Liver (tissue), 9 donors: ENCODE results near the gene TTC1. TPM values are rescaled to one million over a fixed set of nuclear protein-coding genes. Genes with fewer than 3 reads are reported as not detected.

Source experiments
- DNase-seq: peaks from one replicate; pipeline ENCODE4 v3.0.0-alpha.2; 2017; ENCODE audit warnings: low spot score
- H3K27ac ChIP-seq, 2 donors: one replicate each; pipeline ENCODE4 v1.7.0; 2013; ENCODE audit warnings: inconsistent platforms in 2 of 2, low read length in 2 of 2, control low read depth in 1 of 2, low read depth in 1 of 2, mild to moderate bottlenecking in 1 of 2
- H3K27me3 ChIP-seq, 4 donors: one replicate each; pipeline versions ENCODE4 v1.6.1 to v1.7.0; 2013; ENCODE audit warnings: low read length in 3 of 4, inconsistent platforms in 1 of 4, mild to moderate bottlenecking in 1 of 4, moderate library complexity in 1 of 4; ENCODE audit not compliant: control insufficient read depth in 4 of 4, insufficient read depth in 4 of 4
- H3K36me3 ChIP-seq, 4 donors: one replicate each; pipeline versions ENCODE4 v1.6.1 to v1.7.0; 2013; ENCODE audit warnings: low read length in 3 of 4, mild to moderate bottlenecking in 3 of 4, low read depth in 1 of 4, moderate library complexity in 1 of 4; ENCODE audit not compliant: control insufficient read depth in 4 of 4, insufficient read depth in 3 of 4
- H3K4me1 ChIP-seq, 4 donors: one replicate each; pipeline versions ENCODE4 v1.6.1 to v1.7.0; 2013; ENCODE audit warnings: low read length in 3 of 4, mild to moderate bottlenecking in 3 of 4, moderate library complexity in 1 of 4; ENCODE audit not compliant: control insufficient read depth in 4 of 4, insufficient read depth in 4 of 4
- H3K4me3 ChIP-seq, 3 donors: one replicate each; pipeline versions ENCODE4 v1.6.1 to v1.7.0; 2013; ENCODE audit warnings: low read length in 3 of 3, control low read depth in 1 of 3, low read depth in 1 of 3, mild to moderate bottlenecking in 1 of 3
- H3K9ac ChIP-seq, 2 donors: one replicate each; pipeline ENCODE4 v1.7.0; 2013; ENCODE audit warnings: low read length in 2 of 2, mild to moderate bottlenecking in 2 of 2, moderate library complexity in 2 of 2, control low read depth in 1 of 2, low read depth in 1 of 2
- H3K9me3 ChIP-seq, 4 donors: one replicate each; pipeline versions ENCODE4 v1.6.1 to v1.7.0; 2013; ENCODE audit warnings: low read length in 3 of 4; ENCODE audit not compliant: control insufficient read depth in 4 of 4
- ATF3 ChIP-seq: IDR thresholded peaks from 2 replicates; pipeline ENCODE4 v1.6.1; 2016; ENCODE audit warnings: antibody characterized with exemption
- CTCF ChIP-seq: fragments of 150-350 bp; IDR thresholded peaks from 2 replicates; pipeline ENCODE4 v1.5.1; 2017; ENCODE audit warnings: improper control_type of control experiment, low read depth, low read length; ENCODE audit not compliant: missing input control
- EGR1 ChIP-seq, 2 donors: IDR thresholded peaks; 2 replicates each; pipeline ENCODE4 v1.6.1; 2016 to 2018; ENCODE audit warnings: antibody characterized with exemption in 2 of 2, low read depth in 2 of 2
- FOXA1 ChIP-seq: IDR thresholded peaks from 2 replicates; pipeline ENCODE4 v1.6.1; 2016; ENCODE audit warnings: antibody characterized with exemption
- FOXA2 ChIP-seq: IDR thresholded peaks from 2 replicates; pipeline ENCODE4 v1.6.1; 2016; ENCODE audit warnings: antibody characterized with exemption
- GABPA ChIP-seq, 2 donors: IDR thresholded peaks in 1 of 2; conservative IDR thresholded peaks in 1 of 2; 2 replicates each; pipeline ENCODE4 v1.6.1; 2016; ENCODE audit warnings: antibody characterized with exemption in 2 of 2, mild to moderate bottlenecking in 1 of 2, moderate library complexity in 1 of 2
- HNF4A ChIP-seq, 2 donors: conservative IDR thresholded peaks; 2 replicates each; pipeline ENCODE4 v1.6.1; 2016; ENCODE audit warnings: antibody characterized with exemption in 2 of 2, mild to moderate bottlenecking in 2 of 2
- HNF4G ChIP-seq: IDR thresholded peaks from 2 replicates; pipeline ENCODE4 v1.6.1; 2016; ENCODE audit warnings: antibody characterized with exemption
- JUND ChIP-seq, 2 donors: IDR thresholded peaks; 2 replicates each; pipeline ENCODE4 v1.6.1; 2016; ENCODE audit warnings: antibody characterized with exemption in 2 of 2
- MAX ChIP-seq: IDR thresholded peaks from 2 replicates; pipeline ENCODE4 v1.6.1; 2016; ENCODE audit warnings: antibody characterized with exemption
- NR2F2 ChIP-seq: IDR thresholded peaks from 2 replicates; pipeline ENCODE4 v1.6.1; 2016; ENCODE audit warnings: antibody characterized with exemption
- RAD21 ChIP-seq, 2 donors: IDR thresholded peaks; 2 replicates each; pipeline ENCODE4 v1.6.1; 2016; ENCODE audit warnings: antibody characterized with exemption in 2 of 2, mild to moderate bottlenecking in 2 of 2
- REST ChIP-seq: IDR thresholded peaks from 2 replicates; pipeline ENCODE4 v1.6.1; 2016; ENCODE audit warnings: antibody characterized with exemption, mild to moderate bottlenecking
- RXRA ChIP-seq, 2 donors: IDR thresholded peaks; 2 replicates each; pipeline ENCODE4 v1.6.1; 2017 to 2018; ENCODE audit warnings: antibody characterized with exemption in 2 of 2, mild to moderate bottlenecking in 1 of 2
- SP1 ChIP-seq: IDR thresholded peaks from 2 replicates; pipeline ENCODE4 v1.6.1; 2018; ENCODE audit warnings: antibody characterized with exemption, mild to moderate bottlenecking
- TAF1 ChIP-seq: conservative IDR thresholded peaks from 2 replicates; pipeline ENCODE4 v1.6.1; 2016; ENCODE audit warnings: antibody characterized with exemption, mild to moderate bottlenecking
- YY1 ChIP-seq: IDR thresholded peaks from 2 replicates; pipeline ENCODE4 v1.6.1; 2016; ENCODE audit warnings: antibody characterized with exemption, mild to moderate bottlenecking
- ZBTB33 ChIP-seq: IDR thresholded peaks from 2 replicates; pipeline ENCODE4 v1.6.1; 2016; ENCODE audit warnings: antibody characterized with exemption
- WGBS: extraction: QIAGEN DNeasy Blood & Tissue Kit; methylation state at CpG from one replicate; pipeline ENCODE4 v1.1.7; 2013; 5-methylcytosine and 5-hydroxymethylcytosine counted together
- polyA plus RNA-seq, 2 donors: library from polyadenylated mRNA; stranded (reverse) in 1 of 2; unstranded in 1 of 2; fragments of 200-250 nt in 1 of 2; fragments of >200 nt in 1 of 2; fragmentation: Nextera tagmentation in 1 of 2; extraction: Ambion mirVana in 1 of 2; gene quantifications; one replicate each; pipeline versions ENCODE4 v1.2.1 to v1.2.3, GENCODE V29; 2013 to 2015
- total RNA-seq, 2 donors: library from RNA; depleted of rRNA; stranded (reverse); fragments of >200 nt; gene quantifications; one replicate each; pipeline ENCODE4 v1.2.3, GENCODE V29; 2014
- donor health status: healthy.
- donor health status: healthy.
- donor health status: healthy.
- donor health status: healthy.
- donor health status: healthy.

The TTC1 gene
- total and polyA plus RNA-seq, 4 donors, result 18.0 to 35.5 (median 22.2) TPM

- H3K36me3 ChIP-seq, result no peaks in the 10 kb centered on the region
- WGBS, result 93% methylated on average over 2 of the region's 2 CpGs
- TF ChIP-seq HNF4G (no peak), YY1 (no peak), FOXA1 (no peak), ATF3 (no peak), MAX (no peak), RAD21 (IDR thresholded peaks at IDR 0.05) (no peak), TAF1 (no peak), SP1 (no peak), ZBTB33 (no peak), NR2F2 (no peak), REST (no peak), CTCF (no peak), EGR1 (IDR thresholded peaks at IDR 0.05; ENCODE audit: low read depth in 2 of 2) (no peak), HNF4A (conservative IDR thresholded peaks at IDR 0.05) (no peak), RXRA (IDR thresholded peaks at IDR 0.05) (no peak), FOXA2 (no peak), GABPA (IDR thresholded peaks at IDR 0.05 in 1 of 2, conservative IDR thresholded peaks at IDR 0.05 in 1 of 2) (no peak), JUND (IDR thresholded peaks at IDR 0.05) (no peak)
- H3K27ac ChIP-seq, result no peak overlapping the region
- H3K4me3 ChIP-seq, result no peak overlapping the region
- no peak overlapping the region for H3K9ac ChIP-seq
- DNase-seq, result no peak
- H3K4me1 ChIP-seq, result no peaks in the 10 kb centered on the region
- H3K9me3 ChIP-seq, result peaks cover 0 to 9% (median 2%) of the 10 kb centered on the region in 4 donors
- no peaks in the 10 kb centered on the region for H3K27me3 ChIP-seq
These were observed 15.7 kb upstream of the TTC1 start for GRCh38 chr5:159993194-159993593.
